ENCODE data around the gene SH3GLB2.
A peak's percentile ranks its signal among the peaks of the same experiment; 100 is the strongest.
"Not testable (repeated sequence)": the region's sequence is repeated elsewhere in the genome, so short reads cannot be mapped to it uniquely, and the experiment has no call there.

The SH3GLB2 gene

GRCh38 chr9:129053020-129053419 lies 24.9 kb upstream of the SH3GLB2 start:
- no peak for DNase-seq (ENCODE audit: low read depth)

GRCh38 chr9:129052592-129052991 lies 24.5 kb upstream of the SH3GLB2 start:
- no peak for DNase-seq (ENCODE audit: low read depth)

GRCh38 chr9:129042016-129042415 lies 13.9 kb upstream of the SH3GLB2 start:
- DNase-seq (ENCODE audit: low read depth): no peak

GRCh38 chr9:129040113-129040643 lies 12.0 kb upstream of the SH3GLB2 start:
- no peak for DNase-seq (ENCODE audit: low read depth)

GRCh38 chr9:129038109-129038852 lies 10.2 kb upstream of the SH3GLB2 start:
- no peak for DNase-seq (ENCODE audit: low read depth)

DNA sequence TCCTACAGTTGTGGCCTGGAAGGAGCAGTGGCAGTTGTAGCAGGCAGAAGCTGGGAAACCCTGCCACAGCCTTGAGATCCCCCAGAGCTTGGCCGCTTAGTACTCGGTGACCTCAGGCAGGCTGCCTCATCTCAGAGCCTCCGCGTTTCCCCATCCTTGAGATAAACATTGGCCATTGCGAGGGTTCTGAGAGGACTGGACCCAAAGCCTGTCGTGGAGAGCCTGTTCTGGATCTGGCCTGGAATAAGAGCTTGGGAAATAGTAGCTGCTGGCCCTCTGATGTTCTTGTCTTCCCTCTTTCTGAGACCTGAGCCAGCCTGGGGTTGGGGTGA lies 9.6 kb upstream of the SH3GLB2 start:
- DNase-seq (ENCODE audit: low read depth): no peak

GRCh38 chr9:129036923-129037766 lies 9.0 kb upstream of the SH3GLB2 start:
- no peak for DNase-seq (ENCODE audit: low read depth)

GRCh38 chr9:129036241-129036922 lies 8.3 kb upstream of the SH3GLB2 start, which contains the start of gene MIGA2:
Gene MIGA2 (plus strand): TSS chr9:129036626. CDS start chr9:129040595, 3,969 bp downstream.
- DNase-seq (ENCODE audit: low read depth): peak; percentile 87

- DNase-seq (ENCODE audit: low read depth): not testable (repeated sequence)
These were observed 7.7 kb upstream of the SH3GLB2 start for GRCh38 chr9:129035838-129036237.

DNA sequence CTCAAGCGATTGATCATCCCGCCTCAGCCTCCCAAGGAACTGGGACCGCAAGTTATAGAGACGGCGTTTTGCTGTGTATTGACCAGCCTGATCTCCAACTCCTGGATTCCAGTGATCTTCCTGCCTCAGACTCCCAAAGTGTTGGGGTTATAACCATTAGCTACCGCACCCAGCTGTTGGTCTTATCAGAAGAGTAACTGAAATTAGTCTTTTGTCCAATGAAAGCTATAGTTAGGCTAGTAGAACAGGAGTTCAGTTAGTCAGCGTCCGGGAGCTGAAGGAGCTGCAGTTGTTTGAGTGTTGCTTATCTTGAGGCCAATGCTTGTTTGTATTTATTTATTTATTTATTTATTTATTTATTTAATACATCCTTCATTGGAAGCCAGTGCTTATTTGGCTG lies 5.1 kb upstream of the SH3GLB2 start:
- no peak for DNase-seq (ENCODE audit: low read depth)

- DNase-seq (ENCODE audit: low read depth): no peak
These were observed 4.5 kb upstream of the SH3GLB2 start for GRCh38 chr9:129032541-129033159.

- no peak for DNase-seq (ENCODE audit: low read depth)
These were observed 3.4 kb upstream of the SH3GLB2 start for GRCh38 chr9:129031514-129031913.

GRCh38 chr9:129030191-129030590 lies 2.1 kb upstream of the SH3GLB2 start:
- DNase-seq (ENCODE audit: low read depth): no peak

DNA sequence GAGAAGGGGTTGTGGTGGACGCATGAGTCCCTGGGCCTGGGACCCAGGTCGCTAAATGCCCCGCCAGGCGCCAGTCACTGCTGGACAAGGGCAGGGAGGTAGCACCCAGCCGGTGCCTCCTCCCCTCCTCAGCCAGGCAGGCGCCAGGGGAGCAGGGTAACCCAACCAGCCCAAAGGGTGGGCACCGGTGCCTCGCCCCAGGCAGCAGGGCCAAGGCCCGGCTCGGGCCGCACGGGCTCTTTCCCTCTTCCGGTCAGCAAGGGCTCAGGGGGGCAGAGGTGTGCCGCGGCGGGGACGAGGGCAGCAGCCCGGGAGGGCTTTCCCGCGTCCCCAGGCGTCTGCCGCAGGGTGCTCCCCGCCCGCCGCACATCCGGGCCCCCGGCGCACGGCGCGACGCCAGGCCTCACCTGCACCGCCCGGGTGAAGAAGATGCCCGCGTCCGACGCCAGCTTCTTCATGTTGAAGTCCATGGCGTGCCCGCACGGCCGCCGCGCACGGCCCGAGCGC lies 393 bp downstream of the SH3GLB2 start:
- DNase-seq (ENCODE audit: low read depth): peak; percentile 75

DNA sequence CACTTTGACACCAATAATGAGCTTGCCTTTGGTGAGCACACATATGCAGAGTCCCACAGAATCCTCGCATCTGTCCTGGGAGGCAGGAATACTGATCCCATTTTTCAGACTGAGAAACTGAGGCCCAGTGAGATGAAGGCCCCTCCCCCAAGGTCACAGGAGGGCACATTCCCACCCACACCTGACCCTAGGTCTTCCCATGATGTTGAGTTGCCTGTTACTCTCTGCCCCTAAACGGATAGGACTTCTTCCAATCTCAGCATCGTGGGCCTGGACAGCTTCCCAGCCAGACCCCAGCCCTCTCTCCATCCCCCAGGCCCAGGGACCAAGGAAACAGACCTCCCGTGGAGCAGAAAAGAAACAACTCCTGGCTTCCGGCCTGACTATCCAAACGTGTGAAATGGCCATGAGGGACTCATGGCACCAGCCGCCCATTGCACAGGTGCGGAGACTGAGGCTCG lies 877 bp downstream of the SH3GLB2 start:
- DNase-seq (ENCODE audit: low read depth): no peak

DNA sequence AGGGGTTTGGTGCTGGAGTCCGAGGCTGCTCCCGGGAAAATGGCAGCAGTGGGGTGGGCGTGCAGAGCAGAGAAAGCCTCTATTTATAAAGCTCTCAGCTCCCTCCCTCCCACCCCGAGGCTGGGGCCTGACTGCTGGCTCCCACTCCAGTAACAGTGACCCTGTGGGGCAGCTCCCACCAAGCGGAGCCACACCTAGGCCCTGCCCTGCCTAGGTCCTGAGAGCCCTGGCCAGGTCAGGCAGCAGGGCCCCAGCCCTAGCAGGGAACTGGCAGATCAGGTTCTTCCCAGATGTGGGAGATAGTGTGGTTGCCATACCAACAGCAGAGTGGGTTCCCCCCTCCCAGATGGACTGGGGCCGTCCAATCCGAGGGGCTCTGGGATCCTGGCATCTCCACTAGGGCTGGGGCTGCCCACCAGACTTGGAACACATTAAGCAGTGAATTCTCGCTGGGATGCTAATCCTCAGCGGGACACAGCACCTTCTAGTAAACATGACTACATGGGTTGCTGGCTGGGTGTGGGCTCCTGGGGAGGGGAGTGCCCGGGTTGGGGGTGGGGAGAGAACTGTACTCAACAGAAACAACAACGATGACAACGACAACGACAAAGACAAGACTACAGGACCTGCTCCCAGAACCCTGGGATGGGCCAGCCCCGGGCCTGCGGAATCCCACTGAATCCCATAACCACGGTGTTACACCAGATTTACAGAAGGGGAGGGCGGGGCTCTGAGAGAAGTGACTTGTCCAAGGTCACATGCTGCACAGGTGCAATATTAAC lies 1.5 kb downstream of the SH3GLB2 start:
- no peak for DNase-seq (ENCODE audit: low read depth)

DNA sequence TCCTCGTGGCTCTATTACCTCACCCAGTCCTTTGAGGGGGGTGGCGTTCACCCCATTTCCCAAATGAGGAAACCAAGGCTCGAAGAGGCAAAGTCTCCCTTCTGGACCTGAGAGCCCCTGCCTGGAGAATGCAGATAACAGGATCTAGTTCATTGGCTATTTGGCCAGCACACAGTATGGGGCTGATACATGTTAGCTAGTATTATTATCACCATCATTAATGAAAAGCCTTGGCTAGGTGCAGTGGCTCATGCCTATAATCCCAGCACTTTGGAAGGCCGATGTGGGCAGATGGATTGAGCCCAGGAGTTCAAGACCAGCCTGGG lies 4.3 kb downstream of the SH3GLB2 start:
- no peak for DNase-seq (ENCODE audit: low read depth)

DNA sequence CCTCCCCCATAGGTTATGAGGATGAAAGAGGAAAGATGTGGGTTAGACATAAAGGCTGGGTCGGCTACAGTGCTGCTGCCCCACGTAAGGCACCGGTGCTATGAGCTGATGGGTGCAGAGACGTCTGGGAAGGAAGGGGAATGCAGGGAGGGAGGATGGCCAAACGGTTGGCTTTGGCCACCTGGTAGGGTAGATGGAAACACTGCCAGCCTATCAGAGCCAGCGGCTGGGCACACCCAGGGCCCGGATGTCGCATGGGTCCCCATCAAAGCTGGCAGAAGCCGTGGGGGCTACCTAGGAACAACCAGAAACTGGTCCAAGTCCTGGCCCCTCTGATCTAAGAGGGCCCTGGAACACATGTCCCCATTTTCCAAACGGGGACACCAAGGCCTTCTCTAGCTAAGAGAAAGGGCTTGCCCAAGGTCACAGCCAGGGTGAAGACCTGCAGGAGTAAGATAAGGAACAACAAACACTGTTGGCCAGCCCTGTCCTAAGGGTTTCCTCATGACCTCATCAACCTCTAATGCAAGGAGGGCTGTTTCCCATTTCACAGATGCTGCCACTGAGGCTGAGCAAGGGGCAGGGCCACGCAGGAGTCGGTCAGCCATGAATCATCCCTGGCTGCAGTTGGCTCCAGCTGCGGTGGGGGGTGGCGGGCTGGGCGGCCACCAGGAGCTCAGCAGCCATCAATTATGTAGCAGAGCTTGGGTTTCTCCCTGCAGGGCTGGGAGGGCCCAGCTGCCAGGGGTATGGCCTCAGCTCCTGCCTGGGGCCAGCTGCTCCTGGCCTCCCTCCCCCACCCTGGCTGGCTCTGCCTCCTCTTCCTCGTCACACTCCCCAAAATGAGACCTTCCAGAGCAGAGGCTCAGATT lies 4.9 kb downstream of the SH3GLB2 start:
- DNase-seq (ENCODE audit: low read depth): no peak

DNA sequence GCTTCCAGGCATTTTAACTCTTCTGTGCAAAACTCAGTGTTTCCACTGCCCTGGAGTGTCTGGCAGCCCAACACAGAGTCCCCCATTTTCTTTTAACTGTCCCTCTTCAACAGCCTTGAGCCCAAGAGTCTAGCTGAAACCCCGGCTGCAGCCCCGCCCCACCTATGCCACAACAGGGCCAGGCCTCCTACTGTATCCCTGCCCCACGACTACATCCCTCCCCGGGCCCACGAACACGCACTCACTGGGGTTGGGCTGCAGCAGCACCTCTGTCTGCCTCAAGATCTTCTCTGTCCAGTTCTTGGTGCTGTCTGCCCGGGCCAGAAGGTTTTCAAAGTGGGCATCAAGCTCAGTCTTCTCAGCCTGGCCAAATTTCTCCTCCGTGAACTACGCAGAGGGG lies 6.1 kb downstream of the SH3GLB2 start:
- no peak for DNase-seq (ENCODE audit: low read depth)

GRCh38 chr9:129021091-129021490 lies 7.0 kb downstream of the SH3GLB2 start:
- DNase-seq (ENCODE audit: low read depth): no peak

All from activated T-helper 1 cell treated with Interleukin-2 at 50 U/mL for 16 hours (primary cell).